HG03460 (cell line): ENCODE measurements around the gene ZCCHC8.

Experiments used
- ATAC-seq: cut with Tn5 transposase; IDR thresholded peaks from one replicate; pipeline ENCODE4 v1.9.1; 2021; ENCODE audit not compliant: unreplicated experiment

The ZCCHC8 gene

DNA sequence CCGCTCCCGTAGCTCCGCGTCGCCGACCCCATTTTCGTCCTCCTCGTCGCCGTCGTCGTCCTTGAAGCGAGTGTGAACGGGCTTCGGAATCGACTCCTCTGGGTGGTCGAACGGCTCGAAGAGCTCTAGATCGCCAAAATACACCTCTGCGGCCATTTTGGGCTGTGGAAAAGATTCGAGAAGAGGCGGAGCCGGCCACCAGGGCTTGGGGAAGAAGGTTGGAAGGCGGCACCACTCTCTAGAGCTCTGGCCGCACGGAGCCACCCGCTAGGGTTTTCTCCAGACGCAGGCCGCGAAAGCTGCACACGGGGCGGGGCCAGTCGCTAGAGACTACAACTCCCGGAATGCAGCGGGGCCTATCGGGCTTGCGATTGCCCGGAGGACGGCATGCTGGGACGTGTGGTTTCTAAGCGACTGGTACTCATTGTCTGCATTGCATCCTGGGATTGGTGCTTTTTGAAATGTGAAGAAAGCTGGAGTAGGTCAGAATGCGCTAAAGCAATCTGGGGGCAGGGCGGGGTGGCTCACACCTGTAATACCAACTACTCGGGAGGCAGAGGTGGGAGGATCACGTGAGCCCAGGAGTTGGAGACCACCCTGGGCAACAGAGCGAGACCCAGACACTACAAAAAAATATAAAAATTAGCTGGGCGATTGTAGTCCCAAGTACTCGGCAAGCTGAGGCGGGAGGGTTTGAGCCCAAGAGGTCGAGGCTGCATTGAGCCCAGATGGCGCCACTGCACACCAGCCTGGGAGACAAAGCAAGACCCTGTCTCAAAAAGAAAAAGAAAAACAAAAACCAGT lies at the start of gene ZCCHC8:
ZCCHC8 (minus strand) TSS at position 248 of the 804 bp plus-strand sequence; CDS start at position 156, 92 bp downstream.
- peak; percentile 91 for ATAC-seq

DNA sequence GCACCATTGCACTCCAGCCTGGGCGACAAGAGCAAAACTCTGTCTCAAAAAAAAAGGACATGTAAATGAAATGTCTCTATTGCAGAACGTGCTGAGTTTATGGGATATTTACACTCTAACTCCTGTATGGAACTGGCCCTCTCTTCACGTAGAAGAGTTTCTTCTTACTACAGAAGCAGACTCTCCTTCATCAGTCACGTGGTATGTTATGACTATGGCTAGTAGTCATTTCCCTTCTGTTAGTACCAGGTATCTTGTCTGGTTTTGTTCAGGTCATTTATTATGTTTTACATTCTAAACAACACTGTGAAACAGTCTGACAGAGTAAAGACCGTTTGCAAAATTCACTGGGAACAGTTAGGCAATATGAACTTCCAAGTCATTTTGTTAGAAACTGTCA lies 46.6 kb upstream of the ZCCHC8 start:
- no peak for ATAC-seq

DNA sequence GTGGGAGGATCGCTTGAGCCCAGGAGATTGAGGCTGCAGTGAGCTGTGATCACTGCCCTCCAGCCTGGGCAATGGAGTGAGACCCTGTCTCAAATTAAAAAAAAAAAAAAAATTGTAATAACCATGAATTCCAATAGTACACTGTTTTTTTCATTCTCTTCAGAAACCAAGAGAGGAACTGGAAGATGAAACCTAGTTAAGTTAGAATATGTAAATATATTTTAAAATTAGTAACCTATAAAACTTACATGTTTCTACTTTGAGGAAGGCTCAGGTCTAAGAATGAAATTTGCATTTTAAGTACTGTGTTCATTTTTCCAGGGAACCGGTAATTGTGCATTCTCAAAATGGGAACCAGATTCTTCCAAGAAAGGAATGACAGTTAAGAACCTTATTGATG lies 45.1 kb upstream of the ZCCHC8 start:
- no peak for ATAC-seq

GRCh38 chr12:122544537-122544936 lies 43.8 kb upstream of the ZCCHC8 start:
- no peak for ATAC-seq

GRCh38 chr12:122538496-122538895 lies 37.8 kb upstream of the ZCCHC8 start:
- no peak for ATAC-seq

- ATAC-seq, result no peak
Measured at GRCh38 chr12:122537021-122537420, 36.3 kb upstream of the ZCCHC8 start.

- no peak for ATAC-seq
Measured at GRCh38 chr12:122533856-122534255, 33.1 kb upstream of the ZCCHC8 start.

GRCh38 chr12:122528992-122529391 lies 28.3 kb upstream of the ZCCHC8 start:
- ATAC-seq, result no peak

GRCh38 chr12:122528582-122528981 lies 27.9 kb upstream of the ZCCHC8 start:
- ATAC-seq, result no peak

- ATAC-seq, result peak; percentile 1
Measured at GRCh38 chr12:122527478-122527944, 26.8 kb upstream of the ZCCHC8 start.

DNA sequence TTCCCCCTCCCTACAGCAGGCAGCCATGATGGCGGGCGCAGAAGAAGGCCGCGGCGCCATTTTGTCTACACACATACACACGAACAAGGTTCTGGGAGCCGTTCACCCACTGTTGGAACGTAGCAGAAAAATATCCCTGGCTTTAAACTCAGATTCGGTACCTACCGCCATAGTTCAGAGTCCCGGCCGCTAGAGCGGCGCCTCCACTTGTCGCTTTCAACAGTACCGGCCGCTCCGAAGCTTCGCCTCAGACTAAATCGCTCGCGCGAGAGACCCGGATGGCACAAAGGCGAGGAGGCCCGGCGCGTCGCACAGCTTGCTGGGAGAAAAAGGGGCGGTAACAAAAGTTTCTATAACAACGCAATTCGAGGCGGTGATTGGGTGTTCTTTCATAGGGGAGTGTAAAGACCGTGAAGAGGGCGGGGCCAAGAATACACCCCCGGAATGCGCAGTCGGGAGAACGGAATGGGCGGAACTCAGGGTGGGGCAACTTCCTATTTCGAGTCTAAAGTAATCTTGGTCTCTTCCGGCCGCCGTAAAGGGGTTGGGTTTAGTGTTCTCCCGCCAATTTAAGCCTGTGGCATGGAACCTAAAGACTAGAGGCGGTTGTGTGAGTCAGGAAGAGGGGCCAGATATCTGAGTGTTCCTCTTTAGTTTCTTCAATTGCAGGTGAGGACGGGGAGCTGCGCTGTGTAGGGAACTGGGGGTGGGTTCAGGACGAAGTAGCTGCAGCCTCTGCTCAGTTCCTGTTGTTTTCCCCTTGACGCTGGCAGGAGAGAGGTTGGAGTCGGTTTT lies 26.1 kb upstream of the ZCCHC8 start, which contains the start of the genes KNTC1 and RSRC2:
KNTC1 (plus strand) TSS at position 567 of the 795 bp plus-strand sequence. CDS start 2,815 bp downstream, outside the sequence.
RSRC2 (minus strand) TSS at position 254 of the 795 bp plus-strand sequence; CDS start at position 171, 83 bp downstream.
- ATAC-seq, result peak; percentile 89

GRCh38 chr12:122523846-122524718 lies 23.4 kb upstream of the ZCCHC8 start:
- ATAC-seq, result no peak

DNA sequence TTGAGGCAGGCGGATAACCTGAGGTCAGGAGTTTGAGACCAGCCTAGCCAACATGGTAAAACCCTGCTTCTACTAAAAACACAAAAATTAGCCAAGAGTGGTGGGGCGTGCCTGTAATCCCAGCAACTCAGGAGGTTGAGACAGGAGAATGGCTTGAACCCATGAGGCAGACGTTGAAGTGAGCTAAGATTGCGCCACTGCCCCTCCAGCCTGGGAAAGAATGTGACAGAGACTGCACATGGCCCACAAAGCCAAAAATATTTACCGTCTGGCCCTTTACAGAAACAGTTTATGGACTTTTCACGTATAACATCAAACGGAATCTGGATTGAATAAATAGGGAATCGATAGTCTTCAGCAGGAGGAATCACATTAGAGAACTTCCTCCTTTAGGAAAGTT lies 22.5 kb upstream of the ZCCHC8 start:
- no peak for ATAC-seq

DNA sequence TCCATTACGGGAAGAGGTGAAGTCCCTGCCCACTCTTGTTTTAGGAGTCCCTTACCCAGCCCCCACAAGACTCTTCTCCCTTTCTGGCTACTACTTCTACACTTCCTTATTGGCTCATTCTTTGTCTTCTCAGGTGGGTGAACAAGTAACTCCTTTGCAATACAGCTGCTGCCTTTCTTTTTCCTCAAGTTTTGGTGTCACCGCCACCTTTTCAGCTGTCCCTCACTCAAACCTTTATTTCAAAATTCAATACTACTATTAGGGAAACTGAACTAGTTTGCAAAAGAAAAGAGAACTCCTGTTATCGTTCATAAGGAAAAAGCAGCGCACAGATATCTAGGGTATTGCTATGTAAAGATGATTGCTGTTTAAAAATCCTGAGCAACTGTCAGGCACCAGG lies 19.9 kb upstream of the ZCCHC8 start:
- no peak for ATAC-seq

GRCh38 chr12:122519418-122519817 lies 18.7 kb upstream of the ZCCHC8 start:
- ATAC-seq, result no peak

- no peak for ATAC-seq
Measured at GRCh38 chr12:122518908-122519307, 18.2 kb upstream of the ZCCHC8 start.

- ATAC-seq, result no peak
Measured at GRCh38 chr12:122517877-122518276, 17.1 kb upstream of the ZCCHC8 start.

GRCh38 chr12:122516544-122517361 lies 16.0 kb upstream of the ZCCHC8 start:
- no peak for ATAC-seq

GRCh38 chr12:122515275-122515674 lies 14.5 kb upstream of the ZCCHC8 start:
- ATAC-seq, result no peak

DNA sequence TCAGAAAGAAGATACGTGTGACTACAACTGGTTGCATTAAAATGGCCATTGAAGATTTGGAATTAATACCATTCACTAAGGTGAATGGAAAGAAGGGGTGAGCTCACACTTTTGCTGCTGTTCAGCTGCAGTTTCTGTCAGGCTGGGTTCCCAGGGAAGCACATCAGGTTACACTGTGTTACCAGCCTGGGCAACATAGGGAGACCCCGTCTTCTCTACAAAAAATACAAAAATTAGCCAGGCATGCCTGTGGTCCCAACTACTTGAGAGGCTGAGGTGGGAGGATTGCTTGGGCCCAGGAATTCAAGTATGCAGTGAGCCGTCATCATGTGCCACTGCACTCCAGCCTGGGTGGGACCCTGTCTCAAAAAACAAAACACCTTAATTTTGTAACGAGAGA lies 12.9 kb upstream of the ZCCHC8 start:
- no peak for ATAC-seq
